GM12878 (cell line): ENCODE data around the gene NCDN. TPM values are rescaled to one million over a fixed set of nuclear protein-coding genes. Genes with fewer than 3 reads are reported as not detected.

Experiments used
- EGR1 ChIP-seq, 2 experiments: IDR thresholded peaks; 1 replicate in 1 of 2; 2 replicates in 1 of 2; pipeline ENCODE4 v1.6.1; 2011 to 2012; ENCODE audit warnings: low read depth in 2 of 2, low read length in 2 of 2, borderline replicate concordance in 1 of 2, mild to moderate bottlenecking in 1 of 2, moderate library complexity in 1 of 2
- PAX8 ChIP-seq: fragments of 450-650 bp; IDR thresholded peaks from 2 replicates; pipeline ENCODE4 v1.6.1; 2017; ENCODE audit warnings: mild to moderate bottlenecking, moderate library complexity
- ZNF207 ChIP-seq: fragments of 450-650 bp; IDR thresholded peaks from 2 replicates; pipeline ENCODE4 v1.6.1; 2014; ENCODE audit warnings: antibody characterized with exemption, mild to moderate bottlenecking, borderline replicate concordance
- ZNF274 ChIP-seq: IDR thresholded peaks from one replicate; pipeline ENCODE4 v1.8.0; 2011; ENCODE audit not compliant: insufficient read length, insufficient read depth
- ZSCAN29 ChIP-seq: fragments of 450-650 bp; IDR thresholded peaks from 2 replicates; pipeline ENCODE4 v1.6.1; 2017; ENCODE audit warnings: mild to moderate bottlenecking, moderate library complexity
- polyA plus RNA-seq, 11 experiments: library from polyadenylated mRNA; depleted of rRNA in 4 of 11; unstranded in 6 of 11; stranded (reverse) in 5 of 11; fragments of >200 nt; fragmentation: Nextera tagmentation in 4 of 11; fragmentation: Illumina TruSeq in 1 of 11; extraction: Ambion mirVana in 4 of 11; extraction: Trizol in 1 of 11; gene quantifications; 1 replicate in 1 of 11; 2 replicates in 10 of 11; pipeline versions ENCODE4 v1.2.1 to v1.2.3, GENCODE V29; 2011 to 2016; ENCODE audit warnings: inconsistent platforms in 2 of 11, missing spikeins in 2 of 11, low read depth in 1 of 11
- total RNA-seq, 4 experiments: library from RNA; depleted of rRNA in 3 of 4; stranded (reverse); fragments of >200 nt in 3 of 4; fragmentation: Illumina TruSeq in 1 of 4; extraction: Trizol in 1 of 4; gene quantifications; 2 replicates each; pipeline versions ENCODE4 v1.2.1 to v1.2.3, GENCODE V29; 2013 to 2021
- TF ChIP-seq, protein P1 (sequence below): fragments of 450-650 bp; IDR thresholded peaks from 2 replicates; pipeline ENCODE4 v1.6.1; 2016; ENCODE audit warnings: mild to moderate bottlenecking, moderate library complexity, borderline replicate concordance
- TF ChIP-seq, protein P2 (sequence below): IDR thresholded peaks from 2 replicates; pipeline ENCODE4 v1.6.1; 2011; ENCODE audit warnings: low read depth, low read length, improper control_type of control experiment, borderline replicate concordance
- TF ChIP-seq, protein P3 (sequence below): fragments of 450-650 bp; formaldehyde crosslinking; IDR thresholded peaks from 2 replicates; pipeline ENCODE4 v1.4.0; 2022; ENCODE audit warnings: mild to moderate bottlenecking, moderate library complexity
- TF ChIP-seq, protein P4 (sequence below): fragments of 450-650 bp; IDR thresholded peaks from 2 replicates; pipeline ENCODE4 v1.6.1; 2017; ENCODE audit warnings: mild to moderate bottlenecking, moderate library complexity
- TF ChIP-seq, protein P5 (sequence below): fragments of 450-650 bp; conservative IDR thresholded peaks from 2 replicates; pipeline ENCODE4 v1.6.1; 2017; ENCODE audit warnings: mild to moderate bottlenecking, moderate library complexity

The NCDN gene
- total and polyA plus RNA-seq, 10 of the 15 experiments (the other 5 are each of a cell fraction or from before 2014, with no cell fraction given) = 1.8 to 25.5 (median 10.9) TPM

DNA sequence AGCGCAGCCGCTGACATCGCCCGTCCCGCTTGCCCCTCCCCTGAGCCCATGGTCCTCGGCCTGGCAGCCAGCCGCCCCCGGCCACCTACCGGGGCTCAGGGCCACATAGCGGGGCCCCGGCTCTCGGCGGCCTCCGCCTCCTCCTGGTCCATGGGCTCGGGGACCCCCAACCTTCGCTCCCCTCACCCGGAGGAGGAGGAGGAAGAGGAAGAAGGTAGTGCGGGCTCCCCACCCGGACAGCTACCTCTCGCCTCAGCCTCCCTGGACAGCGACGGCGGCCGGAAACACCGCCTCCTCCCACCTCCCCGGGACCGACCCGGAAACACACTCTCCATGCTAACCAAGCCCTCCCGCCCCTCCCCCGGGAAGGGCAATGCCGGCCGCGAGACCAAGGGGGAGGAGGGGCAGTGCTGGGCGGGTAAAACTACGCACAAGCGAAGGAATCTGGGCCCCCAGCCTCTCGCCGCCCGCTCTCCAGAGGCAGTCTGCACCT lies 435 bp upstream of the NCDN start, which contains the start of gene KIAA0319L (continued):
- TF ChIP-seq, protein P1, sequence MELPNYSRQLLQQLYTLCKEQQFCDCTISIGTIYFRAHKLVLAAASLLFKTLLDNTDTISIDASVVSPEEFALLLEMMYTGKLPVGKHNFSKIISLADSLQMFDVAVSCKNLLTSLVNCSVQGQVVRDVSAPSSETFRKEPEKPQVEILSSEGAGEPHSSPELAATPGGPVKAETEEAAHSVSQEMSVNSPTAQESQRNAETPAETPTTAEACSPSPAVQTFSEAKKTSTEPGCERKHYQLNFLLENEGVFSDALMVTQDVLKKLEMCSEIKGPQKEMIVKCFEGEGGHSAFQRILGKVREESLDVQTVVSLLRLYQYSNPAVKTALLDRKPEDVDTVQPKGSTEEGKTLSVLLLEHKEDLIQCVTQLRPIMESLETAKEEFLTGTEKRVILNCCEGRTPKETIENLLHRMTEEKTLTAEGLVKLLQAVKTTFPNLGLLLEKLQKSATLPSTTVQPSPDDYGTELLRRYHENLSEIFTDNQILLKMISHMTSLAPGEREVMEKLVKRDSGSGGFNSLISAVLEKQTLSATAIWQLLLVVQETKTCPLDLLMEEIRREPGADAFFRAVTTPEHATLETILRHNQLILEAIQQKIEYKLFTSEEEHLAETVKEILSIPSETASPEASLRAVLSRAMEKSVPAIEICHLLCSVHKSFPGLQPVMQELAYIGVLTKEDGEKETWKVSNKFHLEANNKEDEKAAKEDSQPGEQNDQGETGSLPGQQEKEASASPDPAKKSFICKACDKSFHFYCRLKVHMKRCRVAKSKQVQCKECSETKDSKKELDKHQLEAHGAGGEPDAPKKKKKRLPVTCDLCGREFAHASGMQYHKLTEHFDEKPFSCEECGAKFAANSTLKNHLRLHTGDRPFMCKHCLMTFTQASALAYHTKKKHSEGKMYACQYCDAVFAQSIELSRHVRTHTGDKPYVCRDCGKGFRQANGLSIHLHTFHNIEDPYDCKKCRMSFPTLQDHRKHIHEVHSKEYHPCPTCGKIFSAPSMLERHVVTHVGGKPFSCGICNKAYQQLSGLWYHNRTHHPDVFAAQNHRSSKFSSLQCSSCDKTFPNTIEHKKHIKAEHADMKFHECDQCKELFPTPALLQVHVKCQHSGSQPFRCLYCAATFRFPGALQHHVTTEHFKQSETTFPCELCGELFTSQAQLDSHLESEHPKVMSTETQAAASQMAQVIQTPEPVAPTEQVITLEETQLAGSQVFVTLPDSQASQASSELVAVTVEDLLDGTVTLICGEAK = peak; percentile 94; the same call in 1 of the 2 replicates
- TF ChIP-seq ZNF207 = no peak
- TF ChIP-seq, protein P2, sequence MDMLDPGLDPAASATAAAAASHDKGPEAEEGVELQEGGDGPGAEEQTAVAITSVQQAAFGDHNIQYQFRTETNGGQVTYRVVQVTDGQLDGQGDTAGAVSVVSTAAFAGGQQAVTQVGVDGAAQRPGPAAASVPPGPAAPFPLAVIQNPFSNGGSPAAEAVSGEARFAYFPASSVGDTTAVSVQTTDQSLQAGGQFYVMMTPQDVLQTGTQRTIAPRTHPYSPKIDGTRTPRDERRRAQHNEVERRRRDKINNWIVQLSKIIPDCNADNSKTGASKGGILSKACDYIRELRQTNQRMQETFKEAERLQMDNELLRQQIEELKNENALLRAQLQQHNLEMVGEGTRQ = no peak
- TF ChIP-seq PAX8 = no peak
- TF ChIP-seq, protein P3, sequence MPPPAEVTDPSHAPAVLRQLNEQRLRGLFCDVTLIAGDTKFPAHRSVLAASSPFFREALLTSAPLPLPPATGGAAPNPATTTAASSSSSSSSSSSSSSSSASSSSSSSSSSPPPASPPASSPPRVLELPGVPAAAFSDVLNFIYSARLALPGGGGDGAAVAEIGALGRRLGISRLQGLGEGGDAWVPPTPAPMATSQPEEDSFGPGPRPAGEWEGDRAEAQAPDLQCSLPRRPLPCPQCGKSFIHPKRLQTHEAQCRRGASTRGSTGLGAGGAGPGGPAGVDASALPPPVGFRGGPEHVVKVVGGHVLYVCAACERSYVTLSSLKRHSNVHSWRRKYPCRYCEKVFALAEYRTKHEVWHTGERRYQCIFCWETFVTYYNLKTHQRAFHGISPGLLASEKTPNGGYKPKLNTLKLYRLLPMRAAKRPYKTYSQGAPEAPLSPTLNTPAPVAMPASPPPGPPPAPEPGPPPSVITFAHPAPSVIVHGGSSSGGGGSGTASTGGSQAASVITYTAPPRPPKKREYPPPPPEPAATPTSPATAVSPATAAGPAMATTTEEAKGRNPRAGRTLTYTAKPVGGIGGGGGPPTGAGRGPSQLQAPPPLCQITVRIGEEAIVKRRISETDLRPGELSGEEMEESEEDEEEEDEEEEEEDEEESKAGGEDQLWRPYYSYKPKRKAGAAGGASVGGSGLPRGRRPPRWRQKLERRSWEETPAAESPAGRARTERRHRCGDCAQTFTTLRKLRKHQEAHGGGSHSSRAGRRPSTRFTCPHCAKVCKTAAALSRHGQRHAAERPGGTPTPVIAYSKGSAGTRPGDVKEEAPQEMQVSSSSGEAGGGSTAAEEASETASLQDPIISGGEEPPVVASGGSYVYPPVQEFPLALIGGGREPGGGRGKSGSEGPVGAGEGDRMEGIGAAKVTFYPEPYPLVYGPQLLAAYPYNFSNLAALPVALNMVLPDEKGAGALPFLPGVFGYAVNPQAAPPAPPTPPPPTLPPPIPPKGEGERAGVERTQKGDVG (CRISPR knock-in tag) = no peak
- no peak for TF ChIP-seq ZSCAN29
- no peak for TF ChIP-seq ZNF274
- TF ChIP-seq, protein P4, sequence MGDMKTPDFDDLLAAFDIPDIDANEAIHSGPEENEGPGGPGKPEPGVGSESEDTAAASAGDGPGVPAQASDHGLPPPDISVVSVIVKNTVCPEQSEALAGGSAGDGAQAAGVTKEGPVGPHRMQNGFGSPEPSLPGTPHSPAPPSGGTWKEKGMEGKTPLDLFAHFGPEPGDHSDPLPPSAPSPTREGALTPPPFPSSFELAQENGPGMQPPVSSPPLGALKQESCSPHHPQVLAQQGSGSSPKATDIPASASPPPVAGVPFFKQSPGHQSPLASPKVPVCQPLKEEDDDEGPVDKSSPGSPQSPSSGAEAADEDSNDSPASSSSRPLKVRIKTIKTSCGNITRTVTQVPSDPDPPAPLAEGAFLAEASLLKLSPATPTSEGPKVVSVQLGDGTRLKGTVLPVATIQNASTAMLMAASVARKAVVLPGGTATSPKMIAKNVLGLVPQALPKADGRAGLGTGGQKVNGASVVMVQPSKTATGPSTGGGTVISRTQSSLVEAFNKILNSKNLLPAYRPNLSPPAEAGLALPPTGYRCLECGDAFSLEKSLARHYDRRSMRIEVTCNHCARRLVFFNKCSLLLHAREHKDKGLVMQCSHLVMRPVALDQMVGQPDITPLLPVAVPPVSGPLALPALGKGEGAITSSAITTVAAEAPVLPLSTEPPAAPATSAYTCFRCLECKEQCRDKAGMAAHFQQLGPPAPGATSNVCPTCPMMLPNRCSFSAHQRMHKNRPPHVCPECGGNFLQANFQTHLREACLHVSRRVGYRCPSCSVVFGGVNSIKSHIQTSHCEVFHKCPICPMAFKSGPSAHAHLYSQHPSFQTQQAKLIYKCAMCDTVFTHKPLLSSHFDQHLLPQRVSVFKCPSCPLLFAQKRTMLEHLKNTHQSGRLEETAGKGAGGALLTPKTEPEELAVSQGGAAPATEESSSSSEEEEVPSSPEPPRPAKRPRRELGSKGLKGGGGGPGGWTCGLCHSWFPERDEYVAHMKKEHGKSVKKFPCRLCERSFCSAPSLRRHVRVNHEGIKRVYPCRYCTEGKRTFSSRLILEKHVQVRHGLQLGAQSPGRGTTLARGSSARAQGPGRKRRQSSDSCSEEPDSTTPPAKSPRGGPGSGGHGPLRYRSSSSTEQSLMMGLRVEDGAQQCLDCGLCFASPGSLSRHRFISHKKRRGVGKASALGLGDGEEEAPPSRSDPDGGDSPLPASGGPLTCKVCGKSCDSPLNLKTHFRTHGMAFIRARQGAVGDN = 0 out of 2 replicates have a peak, but pooled peaks have one; percentile 34
- TF ChIP-seq, protein P5, sequence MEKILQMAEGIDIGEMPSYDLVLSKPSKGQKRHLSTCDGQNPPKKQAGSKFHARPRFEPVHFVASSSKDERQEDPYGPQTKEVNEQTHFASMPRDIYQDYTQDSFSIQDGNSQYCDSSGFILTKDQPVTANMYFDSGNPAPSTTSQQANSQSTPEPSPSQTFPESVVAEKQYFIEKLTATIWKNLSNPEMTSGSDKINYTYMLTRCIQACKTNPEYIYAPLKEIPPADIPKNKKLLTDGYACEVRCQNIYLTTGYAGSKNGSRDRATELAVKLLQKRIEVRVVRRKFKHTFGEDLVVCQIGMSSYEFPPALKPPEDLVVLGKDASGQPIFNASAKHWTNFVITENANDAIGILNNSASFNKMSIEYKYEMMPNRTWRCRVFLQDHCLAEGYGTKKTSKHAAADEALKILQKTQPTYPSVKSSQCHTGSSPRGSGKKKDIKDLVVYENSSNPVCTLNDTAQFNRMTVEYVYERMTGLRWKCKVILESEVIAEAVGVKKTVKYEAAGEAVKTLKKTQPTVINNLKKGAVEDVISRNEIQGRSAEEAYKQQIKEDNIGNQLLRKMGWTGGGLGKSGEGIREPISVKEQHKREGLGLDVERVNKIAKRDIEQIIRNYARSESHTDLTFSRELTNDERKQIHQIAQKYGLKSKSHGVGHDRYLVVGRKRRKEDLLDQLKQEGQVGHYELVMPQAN = peak; percentile 90
- peak in 1 of 2 experiments; percentile 13; a peak in 1 of 3 replicates for TF ChIP-seq EGR1 (IDR thresholded peaks at IDR 0.05; ENCODE audit: borderline replicate concordance in 1 of 2, low read depth in 2 of 2, low read length in 2 of 2)
